ENCODE measurements around the gene FGFBP3.
"Not testable (repeated sequence)": the region's sequence is repeated elsewhere in the genome, so short reads cannot be mapped to it uniquely, and the experiment has no call there.

The FGFBP3 gene

DNA sequence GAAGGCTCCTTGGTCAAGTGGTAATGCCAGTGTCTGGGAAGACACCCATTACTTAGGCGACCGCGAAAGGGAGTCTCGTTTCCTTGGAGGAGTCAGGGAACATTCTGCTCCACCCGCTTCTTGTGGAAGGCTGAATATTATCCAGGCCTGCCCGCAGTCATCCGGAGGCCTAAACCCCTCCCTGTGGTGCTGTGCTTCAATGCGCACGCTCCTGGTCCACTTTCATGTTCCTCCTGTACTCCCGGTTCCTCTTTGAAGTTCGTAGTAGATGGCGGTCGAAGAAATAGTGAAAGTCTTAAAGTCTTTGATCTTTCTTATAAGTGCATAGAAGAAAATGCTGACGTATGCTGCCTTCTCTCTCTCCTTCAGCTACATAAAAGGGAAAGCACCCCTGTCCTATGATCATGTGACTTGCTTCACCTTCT lies 15.0 kb downstream of the FGFBP3 start:
- not testable (repeated sequence) for H3K4me1 ChIP-seq (ENCODE audit: control insufficient read depth, insufficient read depth, low read length); H3K9ac ChIP-seq (ENCODE audit: low read length); H3K9me3 ChIP-seq (ENCODE audit: control insufficient read depth, low read length)

DNA sequence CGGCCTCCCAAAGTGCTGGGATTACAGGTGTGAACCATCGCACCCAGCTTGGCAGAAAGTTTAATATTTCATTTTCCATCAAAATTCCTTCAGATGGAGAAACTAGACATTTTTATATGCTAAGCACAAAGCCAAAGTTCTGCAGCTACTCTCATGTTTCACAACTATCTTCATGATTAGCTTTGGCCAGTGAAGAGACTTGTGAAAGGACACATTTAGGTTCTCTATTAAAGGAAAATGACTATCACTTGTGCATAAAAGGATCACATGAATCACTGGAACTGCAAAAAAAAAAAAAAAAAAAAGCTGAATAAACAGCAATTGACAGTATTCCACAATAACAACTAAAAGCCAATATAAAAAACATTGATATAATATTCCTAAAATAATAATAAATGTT lies 16.2 kb downstream of the FGFBP3 start:
- Histone ChIP-seq H3K36me3 (ENCODE audit: control insufficient read depth, insufficient read depth, low read length) (no peaks in the 10 kb centered on the region), H3K9me3 (ENCODE audit: control insufficient read depth, low read length) (no peaks in the 10 kb centered on the region), H3K4me1 (ENCODE audit: control insufficient read depth, insufficient read depth, low read length) (no peaks in the 10 kb centered on the region), H3K4me3 (ENCODE audit: low read length) (no peak overlapping the region), H3K27me3 (ENCODE audit: control insufficient read depth, insufficient read depth, low read length) (peaks cover 10% of the 10 kb centered on the region), H3K9ac (ENCODE audit: low read length) (no peak overlapping the region)

More for the DNA sequence above, 15.0 kb downstream of the FGFBP3 start:
- H3K36me3 ChIP-seq (ENCODE audit: control insufficient read depth, insufficient read depth, low read length); H3K4me3 ChIP-seq (ENCODE audit: low read length); H3K27me3 ChIP-seq (ENCODE audit: control insufficient read depth, insufficient read depth, low read length): not testable (repeated sequence)

DNA sequence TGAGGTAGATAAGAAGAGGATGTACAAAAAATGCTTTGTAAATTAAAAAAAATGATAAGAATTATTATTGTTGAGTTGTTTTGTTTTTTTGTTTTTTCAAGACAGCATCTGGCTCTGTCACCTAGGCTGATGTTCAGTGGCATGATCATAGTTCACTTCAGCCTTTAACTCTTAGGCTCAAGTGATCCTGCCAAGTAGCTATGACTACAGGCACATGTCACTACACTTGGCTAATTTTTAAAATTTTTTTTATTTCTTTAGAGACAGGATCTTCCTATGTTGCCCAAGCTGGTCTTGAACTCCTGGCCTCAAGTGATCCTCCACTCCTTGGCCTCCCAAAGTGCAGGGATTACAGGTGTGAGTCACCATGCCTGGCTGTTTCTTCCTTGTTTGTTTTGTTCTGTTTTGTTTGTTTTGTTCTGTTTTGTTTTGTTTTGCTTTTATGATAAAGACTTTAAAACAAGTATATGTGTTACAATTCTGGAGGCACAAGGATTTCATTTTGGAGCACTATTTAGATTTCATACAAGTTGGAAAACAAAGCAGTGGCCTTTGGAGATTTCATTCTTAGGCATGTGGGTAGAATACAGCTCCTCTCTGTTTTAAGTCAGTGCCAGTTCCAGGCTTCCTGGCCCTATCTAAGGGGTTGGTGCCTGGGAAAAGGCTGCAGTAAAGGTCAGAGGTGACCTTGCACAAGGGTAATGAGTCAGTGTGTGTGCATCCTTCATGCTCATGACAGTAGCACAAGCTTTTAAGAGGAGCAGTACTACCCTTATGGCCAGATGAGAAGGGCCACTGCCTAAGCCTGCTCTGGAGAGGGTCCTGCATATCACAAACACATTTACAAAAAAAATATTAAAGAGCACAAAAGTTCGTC lies 17.9 kb downstream of the FGFBP3 start:
- no peak overlapping the region for H3K9ac ChIP-seq (ENCODE audit: low read length)
- H3K36me3 ChIP-seq (ENCODE audit: control insufficient read depth, insufficient read depth, low read length), result no peaks in the 10 kb centered on the region
- H3K4me1 ChIP-seq (ENCODE audit: control insufficient read depth, insufficient read depth, low read length), result peaks cover 4% of the 10 kb centered on the region

DNA sequence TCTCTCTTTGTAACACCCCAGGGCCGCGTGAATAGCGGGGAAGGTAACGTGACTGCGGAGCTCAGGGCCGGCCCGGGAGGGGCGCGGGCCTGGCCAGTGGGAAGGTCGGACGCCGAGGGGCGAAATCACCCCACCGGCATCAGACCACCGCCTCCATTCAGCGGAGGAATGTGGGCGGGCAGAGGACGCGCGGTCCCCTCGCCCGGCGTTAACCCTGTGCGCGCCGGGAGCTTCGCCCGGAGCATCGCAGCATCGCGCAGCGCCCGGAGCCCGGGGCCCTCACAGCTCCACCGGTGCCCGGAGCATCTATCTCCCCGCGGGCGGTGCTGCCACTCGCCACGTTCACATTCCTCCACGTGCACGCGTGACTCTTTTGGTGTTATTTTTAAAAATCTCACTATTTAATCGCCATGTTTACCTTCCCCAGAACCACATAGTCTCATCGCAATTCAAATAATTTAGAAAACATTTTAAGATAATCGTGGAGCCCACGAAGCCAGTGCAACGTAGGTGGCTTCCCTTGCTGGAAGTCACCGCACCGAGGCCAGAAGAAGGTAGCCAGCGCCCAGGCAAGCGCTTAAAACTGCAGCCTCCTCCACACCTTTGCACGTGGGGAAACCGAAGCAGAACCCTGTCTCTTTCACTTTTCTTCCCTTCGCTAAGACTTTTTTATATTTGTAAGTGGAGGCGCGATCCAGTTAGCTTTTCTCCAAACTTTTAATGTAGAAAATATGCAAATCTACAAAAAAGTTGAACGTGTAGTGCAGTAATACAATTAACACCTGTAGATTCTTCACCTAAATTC lies 21.8 kb downstream of the FGFBP3 start:
- Histone ChIP-seq H3K4me1 (ENCODE audit: control insufficient read depth, insufficient read depth, low read length) (peaks cover 11% of the 10 kb centered on the region), H3K27me3 (ENCODE audit: control insufficient read depth, insufficient read depth, low read length) (peaks cover 19% of the 10 kb centered on the region), H3K4me3 (ENCODE audit: low read length) (peak overlapping the region; percentile 54), H3K36me3 (ENCODE audit: control insufficient read depth, insufficient read depth, low read length) (no peaks in the 10 kb centered on the region), H3K9me3 (ENCODE audit: control insufficient read depth, low read length) (no peaks in the 10 kb centered on the region), H3K9ac (ENCODE audit: low read length) (peak overlapping the region; percentile 38)

More for the DNA sequence above, 17.9 kb downstream of the FGFBP3 start:
- H3K27me3 ChIP-seq (ENCODE audit: control insufficient read depth, insufficient read depth, low read length), result peaks cover 19% of the 10 kb centered on the region
- no peak overlapping the region for H3K4me3 ChIP-seq (ENCODE audit: low read length)
- no peaks in the 10 kb centered on the region for H3K9me3 ChIP-seq (ENCODE audit: control insufficient read depth, low read length)

DNA sequence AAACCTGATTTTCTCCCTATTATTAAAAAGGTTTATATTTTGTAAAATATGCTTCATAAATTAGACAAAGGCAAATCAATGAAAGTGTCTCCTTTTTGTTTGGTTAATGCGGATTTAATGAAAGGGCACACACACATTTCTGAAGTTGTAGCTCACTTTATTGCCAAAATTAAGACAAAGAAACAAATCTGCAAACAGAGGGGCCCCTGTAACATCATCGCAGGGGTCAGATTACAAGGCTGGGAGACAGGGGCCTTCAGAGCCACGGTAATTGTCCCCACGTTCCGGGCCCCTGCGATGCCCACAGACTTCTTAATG lies 22.4 kb downstream of the FGFBP3 start:
- H3K4me3 ChIP-seq (ENCODE audit: low read length), result peak overlapping the region; percentile 54
- H3K4me1 ChIP-seq (ENCODE audit: control insufficient read depth, insufficient read depth, low read length), result peaks cover 11% of the 10 kb centered on the region
- peaks cover 19% of the 10 kb centered on the region for H3K27me3 ChIP-seq (ENCODE audit: control insufficient read depth, insufficient read depth, low read length)
- H3K36me3 ChIP-seq (ENCODE audit: control insufficient read depth, insufficient read depth, low read length), result no peaks in the 10 kb centered on the region
- H3K9me3 ChIP-seq (ENCODE audit: control insufficient read depth, low read length), result no peaks in the 10 kb centered on the region
- H3K9ac ChIP-seq (ENCODE audit: low read length), result peak overlapping the region; percentile 38

DNA sequence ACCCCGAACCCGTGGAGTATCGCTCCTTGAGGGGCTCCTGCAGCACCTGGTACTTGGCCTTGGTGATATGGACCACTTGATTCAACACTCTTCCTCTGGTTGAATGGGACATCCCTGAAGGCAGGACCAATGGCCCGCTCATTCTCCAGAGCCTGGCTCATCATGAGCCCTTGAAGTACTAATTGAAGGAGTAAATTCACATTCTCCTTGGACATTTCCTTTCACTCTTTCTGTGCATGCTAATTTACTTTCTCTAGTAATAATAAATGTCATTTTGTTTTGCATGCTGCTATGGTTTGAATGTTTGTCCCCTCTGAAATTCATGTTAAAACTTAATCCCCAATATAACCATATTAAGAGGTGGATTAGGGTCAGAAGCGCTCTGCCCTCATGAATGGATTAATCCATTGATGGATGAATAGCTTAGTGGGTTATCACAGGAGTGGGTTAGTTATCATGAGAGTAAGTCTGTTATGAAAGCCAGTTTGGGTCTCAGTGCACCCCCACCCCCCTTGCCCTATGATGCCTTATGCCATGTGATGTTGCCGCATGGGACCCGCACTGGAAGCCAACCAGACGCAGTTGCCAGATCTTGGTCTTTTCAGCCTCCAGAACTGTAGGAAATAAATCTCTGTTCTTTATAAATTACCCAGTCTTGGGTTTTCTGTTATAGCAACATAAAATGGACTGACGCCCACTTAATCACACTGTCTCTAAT lies 23.8 kb downstream of the FGFBP3 start:
- Histone ChIP-seq H3K9ac (ENCODE audit: low read length) (no peak overlapping the region), H3K4me3 (ENCODE audit: low read length) (no peak overlapping the region), H3K36me3 (ENCODE audit: control insufficient read depth, insufficient read depth, low read length) (no peaks in the 10 kb centered on the region), H3K9me3 (ENCODE audit: control insufficient read depth, low read length) (no peaks in the 10 kb centered on the region), H3K27me3 (ENCODE audit: control insufficient read depth, insufficient read depth, low read length) (peaks cover 19% of the 10 kb centered on the region), H3K4me1 (ENCODE audit: control insufficient read depth, insufficient read depth, low read length) (peaks cover 11% of the 10 kb centered on the region)

DNA sequence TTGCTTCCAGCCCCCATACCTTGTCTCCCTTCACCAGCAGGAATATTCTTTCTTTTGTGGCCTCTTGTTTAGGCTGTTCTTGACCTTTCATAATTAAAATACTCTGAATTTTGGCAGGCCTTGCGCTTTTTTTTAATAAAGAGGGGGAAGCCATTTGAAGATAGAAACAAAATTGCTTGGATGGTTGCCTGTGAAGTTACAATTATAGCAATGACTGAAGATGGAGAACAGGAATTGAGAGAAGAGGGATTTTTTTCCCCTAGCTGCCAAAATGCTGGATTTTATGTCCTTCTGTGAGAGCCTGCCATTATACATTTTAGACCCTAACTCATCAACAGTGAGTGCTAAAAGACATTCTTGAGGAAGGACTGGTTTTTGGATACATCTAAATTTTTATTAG lies 24.8 kb downstream of the FGFBP3 start:
- H3K36me3 ChIP-seq (ENCODE audit: control insufficient read depth, insufficient read depth, low read length), result no peaks in the 10 kb centered on the region
- no peaks in the 10 kb centered on the region for H3K9me3 ChIP-seq (ENCODE audit: control insufficient read depth, low read length)
- H3K4me3 ChIP-seq (ENCODE audit: low read length), result no peak overlapping the region
- no peak overlapping the region for H3K9ac ChIP-seq (ENCODE audit: low read length)
- H3K27me3 ChIP-seq (ENCODE audit: control insufficient read depth, insufficient read depth, low read length), result peaks cover 15% of the 10 kb centered on the region
- peaks cover 17% of the 10 kb centered on the region for H3K4me1 ChIP-seq (ENCODE audit: control insufficient read depth, insufficient read depth, low read length)

DNA sequence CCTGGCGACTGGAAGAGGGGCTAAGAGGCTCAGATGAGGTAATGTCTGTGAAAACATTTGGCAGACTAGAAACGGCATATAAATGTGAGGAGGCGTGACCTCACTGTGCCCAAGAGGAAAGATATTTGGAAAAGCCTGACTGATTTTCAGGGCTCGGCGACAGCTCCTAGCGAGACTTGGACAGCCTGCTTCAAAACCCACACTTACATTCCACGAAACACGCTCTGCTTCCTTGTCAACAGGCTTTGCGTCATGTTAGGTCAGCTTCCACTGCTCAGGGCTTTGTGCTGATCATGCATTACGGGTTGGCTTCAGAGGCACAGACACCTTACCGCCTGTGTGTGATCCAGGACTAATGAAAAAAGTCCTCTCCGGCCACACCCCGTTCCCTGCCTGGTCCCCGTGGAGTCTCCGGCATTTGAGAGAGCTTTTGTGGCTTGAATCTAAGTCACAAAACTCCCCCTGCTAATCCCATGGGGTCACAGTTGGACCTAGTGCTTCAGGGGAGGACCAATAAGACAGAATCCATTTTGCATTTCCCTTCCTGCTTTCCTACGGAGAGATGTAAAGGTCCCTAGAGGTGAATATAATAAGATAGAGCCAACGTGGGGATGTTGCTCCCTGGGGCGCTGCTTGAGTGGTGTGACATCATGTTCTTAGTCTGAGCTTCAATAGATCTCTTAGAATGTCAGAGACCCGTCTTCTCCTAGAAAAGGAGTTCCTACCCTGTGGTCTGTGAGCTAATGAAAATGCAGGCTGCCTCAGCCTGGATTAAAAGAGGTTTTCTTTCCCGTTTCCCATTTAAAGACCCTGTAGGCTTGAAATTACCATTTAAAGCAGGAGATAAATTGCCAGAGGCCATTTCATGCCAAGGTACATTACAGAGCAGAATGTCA lies 25.5 kb downstream of the FGFBP3 start:
- H3K4me1 ChIP-seq (ENCODE audit: control insufficient read depth, insufficient read depth, low read length), result peaks cover 17% of the 10 kb centered on the region
- peaks cover 11% of the 10 kb centered on the region for H3K27me3 ChIP-seq (ENCODE audit: control insufficient read depth, insufficient read depth, low read length)
- H3K9me3 ChIP-seq (ENCODE audit: control insufficient read depth, low read length), result no peaks in the 10 kb centered on the region
- H3K4me3 ChIP-seq (ENCODE audit: low read length), result no peak overlapping the region
- peak overlapping the region; percentile 42 for H3K9ac ChIP-seq (ENCODE audit: low read length)
- H3K36me3 ChIP-seq (ENCODE audit: control insufficient read depth, insufficient read depth, low read length), result no peaks in the 10 kb centered on the region

DNA sequence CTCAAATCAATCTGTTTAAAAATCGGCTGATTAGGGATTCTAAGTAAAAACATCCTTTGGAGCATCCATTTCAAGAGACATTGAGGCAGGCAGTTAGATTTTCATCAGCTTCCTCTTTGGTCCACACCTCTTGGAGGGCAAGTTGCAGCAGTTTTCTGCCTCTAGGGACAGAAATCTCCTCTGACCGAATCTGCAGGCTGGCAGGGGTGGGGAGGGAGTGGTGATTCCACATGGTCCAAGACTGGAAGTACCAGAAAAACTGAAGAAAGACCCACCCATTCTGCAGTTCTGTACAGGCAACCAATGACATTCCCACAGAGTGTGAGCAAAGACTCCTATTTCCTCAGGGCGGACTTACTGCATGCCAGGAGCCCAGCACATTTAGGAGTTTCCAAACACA lies 29.0 kb downstream of the FGFBP3 start:
- Histone ChIP-seq H3K9me3 (ENCODE audit: control insufficient read depth, low read length) (no peaks in the 10 kb centered on the region), H3K27me3 (ENCODE audit: control insufficient read depth, insufficient read depth, low read length) (no peaks in the 10 kb centered on the region)

DNA sequence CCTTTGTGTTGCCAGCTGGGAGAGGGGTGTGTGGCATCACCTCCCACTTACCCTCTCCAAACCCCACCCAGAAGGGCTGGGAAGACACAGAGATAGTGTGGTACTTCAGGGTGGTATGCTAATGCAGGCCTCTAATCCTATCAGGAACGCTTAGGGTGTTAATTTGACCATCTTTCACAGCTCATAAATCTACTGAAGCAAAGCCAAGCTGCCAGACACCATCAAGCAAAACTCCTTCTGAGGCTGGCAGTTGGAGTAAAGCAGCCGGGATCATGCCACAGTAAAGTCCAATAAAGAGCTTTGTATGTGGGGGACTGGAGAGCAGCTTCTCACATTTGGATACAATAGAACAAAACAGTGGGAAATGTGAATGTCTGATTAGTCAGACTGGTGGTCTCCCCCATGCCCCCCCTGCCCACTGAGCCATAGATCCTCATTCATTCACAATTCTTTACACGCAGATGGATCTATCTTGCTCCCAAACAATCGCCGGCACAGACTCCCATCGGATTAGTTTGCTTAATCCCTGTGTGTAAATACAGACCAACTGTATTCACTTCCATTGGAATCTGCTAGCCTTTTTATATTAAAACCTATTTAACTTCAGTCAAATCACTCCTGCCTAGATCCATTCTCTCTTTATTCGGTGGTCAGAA lies 29.6 kb downstream of the FGFBP3 start:
- H3K27me3 ChIP-seq (ENCODE audit: control insufficient read depth, insufficient read depth, low read length), result no peaks in the 10 kb centered on the region
- no peaks in the 10 kb centered on the region for H3K9me3 ChIP-seq (ENCODE audit: control insufficient read depth, low read length)
- H3K4me1 ChIP-seq (ENCODE audit: control insufficient read depth, insufficient read depth, low read length), result peaks cover 12% of the 10 kb centered on the region
- H3K36me3 ChIP-seq (ENCODE audit: control insufficient read depth, insufficient read depth, low read length), result no peaks in the 10 kb centered on the region
- no peak overlapping the region for H3K4me3 ChIP-seq (ENCODE audit: low read length)
- no peak overlapping the region for H3K9ac ChIP-seq (ENCODE audit: low read length)

More for the DNA sequence above, 29.0 kb downstream of the FGFBP3 start:
- Histone ChIP-seq H3K4me3 (ENCODE audit: low read length) (no peak overlapping the region), H3K36me3 (ENCODE audit: control insufficient read depth, insufficient read depth, low read length) (no peaks in the 10 kb centered on the region), H3K9ac (ENCODE audit: low read length) (no peak overlapping the region), H3K4me1 (ENCODE audit: control insufficient read depth, insufficient read depth, low read length) (peaks cover 12% of the 10 kb centered on the region)

DNA sequence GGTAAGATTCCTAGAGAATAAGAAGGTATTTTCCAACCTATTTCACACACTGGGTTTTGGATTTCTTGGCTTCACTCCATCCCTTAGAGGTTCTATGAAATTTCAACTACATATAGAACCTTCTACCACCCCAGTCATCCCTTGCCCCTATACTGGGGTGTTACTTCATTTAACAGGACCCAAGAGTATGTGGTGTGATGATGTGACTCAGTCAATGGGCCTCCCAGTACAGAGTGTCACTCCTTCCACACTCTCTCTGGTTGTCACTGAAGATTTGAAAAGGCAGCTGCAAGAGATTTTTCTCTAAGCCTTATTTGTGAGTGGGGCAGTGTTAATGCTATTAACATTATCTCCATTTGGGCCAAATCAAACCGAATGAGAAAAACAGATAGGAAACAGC lies 33.5 kb downstream of the FGFBP3 start:
- H3K36me3 ChIP-seq (ENCODE audit: control insufficient read depth, insufficient read depth, low read length), result no peaks in the 10 kb centered on the region

More for the DNA sequence above, 33.5 kb downstream of the FGFBP3 start:
- peaks cover 6% of the 10 kb centered on the region for H3K4me1 ChIP-seq (ENCODE audit: control insufficient read depth, insufficient read depth, low read length)
- H3K27me3 ChIP-seq (ENCODE audit: control insufficient read depth, insufficient read depth, low read length), result no peaks in the 10 kb centered on the region
- H3K9me3 ChIP-seq (ENCODE audit: control insufficient read depth, low read length), result no peaks in the 10 kb centered on the region
- no peak overlapping the region for H3K9ac ChIP-seq (ENCODE audit: low read length)
- no peak overlapping the region for H3K4me3 ChIP-seq (ENCODE audit: low read length)
